Neural progenitor cell (in vitro differentiated cells): ENCODE data around the gene FGD4.

ENCODE experiments used
- EZH2 ChIP-seq: fragments of 200-600 bp; sonication (generic); IDR thresholded peaks from 2 replicates; pipeline ENCODE4 v1.6.1; 2017; ENCODE audit warnings: antibody characterized with exemption, mild to moderate bottlenecking, moderate library complexity
- TF ChIP-seq, protein P1 (sequence below): fragments of 200-600 bp; sonication (generic); IDR thresholded peaks from 2 replicates; pipeline ENCODE4 v1.5.1; 2017; ENCODE audit warnings: antibody characterized with exemption, mild to moderate bottlenecking

- TF ChIP-seq, protein P1, sequence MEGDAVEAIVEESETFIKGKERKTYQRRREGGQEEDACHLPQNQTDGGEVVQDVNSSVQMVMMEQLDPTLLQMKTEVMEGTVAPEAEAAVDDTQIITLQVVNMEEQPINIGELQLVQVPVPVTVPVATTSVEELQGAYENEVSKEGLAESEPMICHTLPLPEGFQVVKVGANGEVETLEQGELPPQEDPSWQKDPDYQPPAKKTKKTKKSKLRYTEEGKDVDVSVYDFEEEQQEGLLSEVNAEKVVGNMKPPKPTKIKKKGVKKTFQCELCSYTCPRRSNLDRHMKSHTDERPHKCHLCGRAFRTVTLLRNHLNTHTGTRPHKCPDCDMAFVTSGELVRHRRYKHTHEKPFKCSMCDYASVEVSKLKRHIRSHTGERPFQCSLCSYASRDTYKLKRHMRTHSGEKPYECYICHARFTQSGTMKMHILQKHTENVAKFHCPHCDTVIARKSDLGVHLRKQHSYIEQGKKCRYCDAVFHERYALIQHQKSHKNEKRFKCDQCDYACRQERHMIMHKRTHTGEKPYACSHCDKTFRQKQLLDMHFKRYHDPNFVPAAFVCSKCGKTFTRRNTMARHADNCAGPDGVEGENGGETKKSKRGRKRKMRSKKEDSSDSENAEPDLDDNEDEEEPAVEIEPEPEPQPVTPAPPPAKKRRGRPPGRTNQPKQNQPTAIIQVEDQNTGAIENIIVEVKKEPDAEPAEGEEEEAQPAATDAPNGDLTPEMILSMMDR = no peak
- TF ChIP-seq EZH2 = no peak
Measured at GRCh38 chr12:32662665-32663064, 263.3 kb downstream of the FGD4 start.
